GM08714 (cell line): ENCODE data around the gene SHISA2.

Experiments
- H3K4me3 ChIP-seq: fragments of 200-500 bp; sonication (Bioruptor generic); 2 replicates; pipeline ENCODE4 v1.5.1; 2014; ENCODE audit warnings: mild to moderate bottlenecking, low read length, inconsistent platforms
- ZNF274 ChIP-seq: IDR thresholded peaks from 2 replicates; pipeline ENCODE4 v1.6.1; 2012; ENCODE audit warnings: mild to moderate bottlenecking, low read depth, low read length

The SHISA2 gene

DNA sequence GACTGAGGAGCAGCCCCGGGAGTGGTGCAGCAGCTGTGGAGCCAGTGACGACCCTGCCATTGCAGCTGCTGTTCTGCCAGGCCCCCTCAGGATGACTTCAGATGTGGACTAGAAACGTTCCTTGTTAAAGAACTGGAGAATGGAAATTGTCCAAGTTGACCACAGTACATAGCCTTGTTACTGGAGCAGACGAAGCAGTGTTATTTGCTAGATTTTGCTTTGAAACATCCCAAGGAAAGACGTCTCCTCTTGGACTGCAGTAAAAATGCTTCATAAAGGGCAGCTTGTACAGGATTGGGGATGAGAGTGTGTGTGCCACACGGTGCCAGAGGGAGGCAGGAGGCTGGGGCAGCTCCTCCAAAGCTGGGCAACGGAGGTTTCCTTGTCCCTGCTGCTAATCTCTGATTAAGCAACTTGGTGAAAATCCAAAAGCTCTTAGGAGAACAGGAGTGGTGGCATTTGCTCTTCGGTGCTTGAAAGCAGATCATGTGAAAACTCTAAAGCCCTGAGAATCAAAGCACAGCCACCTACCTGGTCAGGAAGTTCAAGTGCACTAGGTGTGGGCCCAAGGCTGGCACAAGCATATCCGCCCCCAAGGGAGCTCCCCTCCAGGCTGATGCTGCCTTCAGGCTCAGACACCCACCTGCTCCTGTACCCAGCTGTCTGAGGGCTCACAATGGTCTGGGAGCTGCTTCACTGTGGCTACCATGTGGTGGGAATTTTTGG lies 34.5 kb downstream of the SHISA2 start:
- TF ChIP-seq ZNF274 = no peak
- H3K4me3 ChIP-seq = no peak overlapping the region

DNA sequence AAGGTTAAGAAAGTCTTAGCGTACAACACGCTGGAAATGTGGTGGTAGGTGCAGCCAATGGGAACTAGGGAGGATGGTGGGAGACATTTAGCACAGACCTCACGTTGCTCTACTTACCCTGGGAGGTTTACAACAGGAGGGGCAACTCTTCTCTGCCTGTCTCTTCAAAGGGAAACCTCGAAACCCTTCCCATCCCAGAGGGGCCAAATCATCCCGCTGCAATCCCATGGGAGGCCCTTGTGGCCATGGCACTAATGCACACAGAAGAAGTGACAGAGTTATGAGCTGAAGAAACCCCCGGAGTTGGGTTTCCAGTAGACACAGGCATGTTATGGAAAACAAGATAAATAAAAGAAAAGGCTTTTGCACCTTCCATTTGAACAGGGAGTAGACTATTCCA lies 35.6 kb downstream of the SHISA2 start:
- no peak for TF ChIP-seq ZNF274

GRCh38 chr13:26015271-26016125 lies 36.3 kb downstream of the SHISA2 start:
- no peak for TF ChIP-seq ZNF274
- H3K4me3 ChIP-seq = no peak overlapping the region

More for the DNA sequence above, 35.6 kb downstream of the SHISA2 start:
- H3K4me3 ChIP-seq = no peak overlapping the region

DNA sequence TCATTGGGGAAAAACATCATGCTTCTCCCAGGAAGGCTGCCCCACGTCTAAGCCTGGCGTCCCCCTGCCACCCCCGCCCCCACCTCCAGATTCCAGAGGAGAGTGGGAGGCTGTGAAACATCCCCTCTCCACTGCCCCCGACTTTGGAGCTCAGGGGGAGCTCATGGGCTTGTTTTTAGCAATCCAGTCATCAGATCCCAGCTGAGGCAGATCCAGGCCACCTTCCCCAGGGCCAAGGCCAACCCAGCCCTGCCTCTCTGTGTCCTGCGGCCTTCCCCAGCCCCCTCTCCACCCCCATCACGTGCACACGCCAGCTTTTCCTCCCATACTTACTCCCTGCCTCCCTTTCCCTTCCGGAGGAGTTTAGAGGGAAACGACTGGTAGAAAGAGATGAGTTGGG lies 38.8 kb downstream of the SHISA2 start:
- no peak for TF ChIP-seq ZNF274
- no peak overlapping the region for H3K4me3 ChIP-seq

DNA sequence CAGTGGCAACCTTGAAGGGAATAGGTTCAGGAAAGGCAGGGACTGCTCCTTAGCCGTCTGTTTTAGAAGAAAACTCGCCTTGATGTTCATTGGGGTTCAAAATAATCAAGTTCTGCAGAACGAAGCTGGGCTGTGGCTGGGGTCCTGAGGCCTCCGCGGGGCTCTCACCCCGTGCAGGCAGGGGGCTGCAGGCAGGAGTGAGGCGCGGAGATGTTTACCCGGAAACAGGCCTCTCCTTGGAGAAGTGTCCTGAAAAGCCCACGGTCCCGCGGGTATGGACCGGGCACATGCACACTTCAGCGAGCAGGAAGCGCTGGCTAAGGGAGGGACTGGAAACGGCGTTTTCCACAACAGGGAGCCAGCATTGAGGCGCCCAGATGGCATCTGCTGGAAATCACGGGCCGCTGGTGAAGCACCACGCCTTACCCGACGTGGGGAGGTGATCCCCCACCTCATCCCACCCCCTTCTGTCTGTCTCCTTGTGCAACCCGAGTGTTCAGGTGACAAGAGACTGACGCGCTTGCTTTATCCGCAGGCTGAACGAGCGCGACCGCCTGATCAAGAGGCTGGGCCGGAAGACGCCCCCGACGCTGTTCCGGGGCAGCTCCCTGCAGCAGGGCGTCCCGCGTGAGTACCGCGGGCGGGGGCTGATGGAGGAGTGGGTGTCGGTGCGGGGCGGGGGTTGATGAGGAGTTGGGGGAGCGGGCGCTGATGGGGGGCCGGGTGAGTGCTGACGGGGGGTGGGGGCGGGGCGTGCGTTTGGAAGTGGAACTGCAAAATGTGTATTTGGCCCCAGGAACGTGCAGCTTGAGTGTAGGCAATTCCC lies 39.6 kb downstream of the SHISA2 start:
- H3K4me3 ChIP-seq = no peak overlapping the region
- no peak for TF ChIP-seq ZNF274

DNA sequence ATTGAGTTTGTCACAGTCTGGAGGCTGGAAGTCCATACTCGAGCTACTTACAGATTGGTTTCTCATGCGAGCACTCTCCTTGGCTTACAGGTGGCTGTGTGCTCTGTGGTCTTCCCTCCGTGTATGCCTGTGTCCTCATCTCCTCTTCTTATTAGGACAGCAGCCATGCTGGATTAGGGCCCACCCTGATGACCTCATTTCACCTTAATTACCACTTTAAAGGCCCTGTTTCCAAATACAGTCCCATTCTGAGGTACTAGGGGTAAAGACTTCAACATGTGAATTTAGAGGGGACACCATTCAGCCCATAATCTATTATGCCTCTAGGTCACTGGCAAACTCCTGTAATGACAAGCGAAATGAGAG lies 40.6 kb downstream of the SHISA2 start:
- no peak for TF ChIP-seq ZNF274

GRCh38 chr13:26010487-26011207 lies 41.2 kb downstream of the SHISA2 start:
- no peak for TF ChIP-seq ZNF274
- no peak overlapping the region for H3K4me3 ChIP-seq

More for the DNA sequence above, 40.6 kb downstream of the SHISA2 start:
- H3K4me3 ChIP-seq = no peak overlapping the region

- no peak for TF ChIP-seq ZNF274
- H3K4me3 ChIP-seq = no peak overlapping the region
These were observed 44.3 kb downstream of the SHISA2 start for GRCh38 chr13:26007261-26008125.
